Measurements from ENCODE around the gene TRHDE.

GRCh38 chr12:72694193-72694592 is 422.0 kb downstream of the TRHDE start:
- no peak for TF ChIP-seq TOX (CRISPR knock-in tag; IDR thresholded peaks at IDR 0.05; ENCODE audit: borderline replicate concordance)
- TF ChIP-seq, protein P1, sequence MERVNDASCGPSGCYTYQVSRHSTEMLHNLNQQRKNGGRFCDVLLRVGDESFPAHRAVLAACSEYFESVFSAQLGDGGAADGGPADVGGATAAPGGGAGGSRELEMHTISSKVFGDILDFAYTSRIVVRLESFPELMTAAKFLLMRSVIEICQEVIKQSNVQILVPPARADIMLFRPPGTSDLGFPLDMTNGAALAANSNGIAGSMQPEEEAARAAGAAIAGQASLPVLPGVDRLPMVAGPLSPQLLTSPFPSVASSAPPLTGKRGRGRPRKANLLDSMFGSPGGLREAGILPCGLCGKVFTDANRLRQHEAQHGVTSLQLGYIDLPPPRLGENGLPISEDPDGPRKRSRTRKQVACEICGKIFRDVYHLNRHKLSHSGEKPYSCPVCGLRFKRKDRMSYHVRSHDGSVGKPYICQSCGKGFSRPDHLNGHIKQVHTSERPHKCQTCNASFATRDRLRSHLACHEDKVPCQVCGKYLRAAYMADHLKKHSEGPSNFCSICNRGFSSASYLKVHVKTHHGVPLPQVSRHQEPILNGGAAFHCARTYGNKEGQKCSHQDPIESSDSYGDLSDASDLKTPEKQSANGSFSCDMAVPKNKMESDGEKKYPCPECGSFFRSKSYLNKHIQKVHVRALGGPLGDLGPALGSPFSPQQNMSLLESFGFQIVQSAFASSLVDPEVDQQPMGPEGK (CRISPR knock-in tag; IDR thresholded peaks at IDR 0.05; ENCODE audit: borderline replicate concordance) = no peak
- TF ChIP-seq TCF4 (CRISPR knock-in tag; IDR thresholded peaks at IDR 0.05; ENCODE audit: borderline replicate concordance) = no peak
- TF ChIP-seq ZFP3 (CRISPR knock-in tag; IDR thresholded peaks at IDR 0.05) = no peak
- TF ChIP-seq RARB (CRISPR knock-in tag; IDR thresholded peaks at IDR 0.05) = no peak
- no peak for TF ChIP-seq GLIS3 (CRISPR knock-in tag; IDR thresholded peaks at IDR 0.05)
- no peak for TF ChIP-seq ARNTL (CRISPR knock-in tag; IDR thresholded peaks at IDR 0.05; ENCODE audit: borderline replicate concordance, low read depth)
- TF ChIP-seq ZFP30 (CRISPR knock-in tag; IDR thresholded peaks at IDR 0.05) = no peak
- TF ChIP-seq ZNF565 (CRISPR knock-in tag; conservative IDR thresholded peaks at IDR 0.05; ENCODE audit: low read depth) = no peak
- TF ChIP-seq, protein P2, sequence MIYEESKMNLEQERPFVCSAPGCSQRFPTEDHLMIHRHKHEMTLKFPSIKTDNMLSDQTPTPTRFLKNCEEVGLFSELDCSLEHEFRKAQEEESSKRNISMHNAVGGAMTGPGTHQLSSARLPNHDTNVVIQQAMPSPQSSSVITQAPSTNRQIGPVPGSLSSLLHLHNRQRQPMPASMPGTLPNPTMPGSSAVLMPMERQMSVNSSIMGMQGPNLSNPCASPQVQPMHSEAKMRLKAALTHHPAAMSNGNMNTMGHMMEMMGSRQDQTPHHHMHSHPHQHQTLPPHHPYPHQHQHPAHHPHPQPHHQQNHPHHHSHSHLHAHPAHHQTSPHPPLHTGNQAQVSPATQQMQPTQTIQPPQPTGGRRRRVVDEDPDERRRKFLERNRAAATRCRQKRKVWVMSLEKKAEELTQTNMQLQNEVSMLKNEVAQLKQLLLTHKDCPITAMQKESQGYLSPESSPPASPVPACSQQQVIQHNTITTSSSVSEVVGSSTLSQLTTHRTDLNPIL (CRISPR knock-in tag; IDR thresholded peaks at IDR 0.05; ENCODE audit: low read depth) = no peak
- no peak for TF ChIP-seq PPARA (CRISPR knock-in tag; IDR thresholded peaks at IDR 0.05; ENCODE audit: borderline replicate concordance)
- TF ChIP-seq, protein P3, sequence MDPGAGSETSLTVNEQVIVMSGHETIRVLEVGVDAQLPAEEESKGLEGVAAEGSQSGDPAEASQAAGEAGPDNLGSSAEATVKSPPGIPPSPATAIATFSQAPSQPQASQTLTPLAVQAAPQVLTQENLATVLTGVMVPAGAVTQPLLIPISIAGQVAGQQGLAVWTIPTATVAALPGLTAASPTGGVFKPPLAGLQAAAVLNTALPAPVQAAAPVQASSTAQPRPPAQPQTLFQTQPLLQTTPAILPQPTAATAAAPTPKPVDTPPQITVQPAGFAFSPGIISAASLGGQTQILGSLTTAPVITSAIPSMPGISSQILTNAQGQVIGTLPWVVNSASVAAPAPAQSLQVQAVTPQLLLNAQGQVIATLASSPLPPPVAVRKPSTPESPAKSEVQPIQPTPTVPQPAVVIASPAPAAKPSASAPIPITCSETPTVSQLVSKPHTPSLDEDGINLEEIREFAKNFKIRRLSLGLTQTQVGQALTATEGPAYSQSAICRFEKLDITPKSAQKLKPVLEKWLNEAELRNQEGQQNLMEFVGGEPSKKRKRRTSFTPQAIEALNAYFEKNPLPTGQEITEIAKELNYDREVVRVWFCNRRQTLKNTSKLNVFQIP (CRISPR knock-in tag; IDR thresholded peaks at IDR 0.05; ENCODE audit: borderline replicate concordance, low read depth) = no peak
- no peak for TF ChIP-seq ZC3H10 (CRISPR knock-in tag; IDR thresholded peaks at IDR 0.05)
- TF ChIP-seq BACH2 (CRISPR knock-in tag; IDR thresholded peaks at IDR 0.05; ENCODE audit: borderline replicate concordance) = no peak
